Activated T-helper 1 cell treated with Interleukin-2 at 50 U/mL for 16 hours (primary cell): ENCODE measurements around the gene NRXN3.

ENCODE experiments used
- DNase-seq: peaks from one replicate; pipeline ENCODE4 v3.0.0-alpha.2; 2020; ENCODE audit warnings: low read depth

NRXN3 gene

GRCh38 chr14:79476552-79476951, 1306.4 kb downstream of the NRXN3 start:
- DNase-seq, result no peak

GRCh38 chr14:79480212-79480611, 1310.0 kb downstream of the NRXN3 start:
- no peak for DNase-seq

- no peak for DNase-seq
Observed at GRCh38 chr14:79482825-79483224, 1312.7 kb downstream of the NRXN3 start.

- no peak for DNase-seq
Observed at GRCh38 chr14:79483477-79484388, 1313.6 kb downstream of the NRXN3 start.

- no peak for DNase-seq
Observed at GRCh38 chr14:79487632-79488031, 1317.5 kb downstream of the NRXN3 start.

- DNase-seq, result no peak
Observed at GRCh38 chr14:79491161-79491560, 1321.0 kb downstream of the NRXN3 start.

- DNase-seq, result no peak
Observed at GRCh38 chr14:79493081-79493645, 1323.0 kb downstream of the NRXN3 start.

- DNase-seq, result no peak
Observed at GRCh38 chr14:79496701-79497100, 1326.5 kb downstream of the NRXN3 start.

GRCh38 chr14:79500489-79500888, 1330.3 kb downstream of the NRXN3 start:
- DNase-seq, result no peak

GRCh38 chr14:79502136-79502750, 1332.1 kb downstream of the NRXN3 start:
- no peak for DNase-seq

- DNase-seq, result no peak
Observed at GRCh38 chr14:79502751-79503148, 1332.6 kb downstream of the NRXN3 start.

GRCh38 chr14:79510659-79511058, 1340.5 kb downstream of the NRXN3 start:
- DNase-seq, result no peak

- no peak for DNase-seq
Observed at GRCh38 chr14:79511146-79511545, 1341.0 kb downstream of the NRXN3 start.

GRCh38 chr14:79513446-79513845, 1343.3 kb downstream of the NRXN3 start:
- no peak for DNase-seq

- no peak for DNase-seq
Observed at GRCh38 chr14:79514700-79515099, 1344.5 kb downstream of the NRXN3 start.

- no peak for DNase-seq
Observed at GRCh38 chr14:79515158-79515557, 1345.0 kb downstream of the NRXN3 start.

GRCh38 chr14:79516009-79516408, 1345.8 kb downstream of the NRXN3 start:
- no peak for DNase-seq

GRCh38 chr14:79525416-79525815, 1355.2 kb downstream of the NRXN3 start:
- no peak for DNase-seq

GRCh38 chr14:79528828-79529416, 1358.7 kb downstream of the NRXN3 start:
- no peak for DNase-seq

- no peak for DNase-seq
Observed at GRCh38 chr14:79530555-79530954, 1360.4 kb downstream of the NRXN3 start.

GRCh38 chr14:79534703-79535353, 1364.7 kb downstream of the NRXN3 start:
- no peak for DNase-seq

GRCh38 chr14:79540394-79540793, 1370.2 kb downstream of the NRXN3 start:
- no peak for DNase-seq
